Stimulated activated CD8-positive, alpha-beta memory T cell treated with anti-CD3 and anti-CD28 coated beads, Interleukin-7, amount 100 ng/mL, for 1 hour (primary cell): ENCODE data around the gene PDS5B.
"Not testable (repeated sequence)": the region's sequence is repeated elsewhere in the genome, so short reads cannot be mapped to it uniquely, and the experiment has no call there.

ENCODE experiments used
- DNase-seq, 2 donors: peaks; one replicate each; pipeline ENCODE4 v3.0.0-alpha.2; 2020; ENCODE audit warnings: low read depth in 2 of 2

The PDS5B gene

GRCh38 chr13:32729097-32729496, 142.8 kb downstream of the PDS5B start:
- DNase-seq = not testable (repeated sequence)

GRCh38 chr13:32731074-32731473, 144.8 kb downstream of the PDS5B start:
- no peak for DNase-seq

- no peak for DNase-seq
Observed at GRCh38 chr13:32731576-32731975, 145.3 kb downstream of the PDS5B start.

- DNase-seq = no peak
Observed at GRCh38 chr13:32733690-32734089, 147.4 kb downstream of the PDS5B start.

DNA sequence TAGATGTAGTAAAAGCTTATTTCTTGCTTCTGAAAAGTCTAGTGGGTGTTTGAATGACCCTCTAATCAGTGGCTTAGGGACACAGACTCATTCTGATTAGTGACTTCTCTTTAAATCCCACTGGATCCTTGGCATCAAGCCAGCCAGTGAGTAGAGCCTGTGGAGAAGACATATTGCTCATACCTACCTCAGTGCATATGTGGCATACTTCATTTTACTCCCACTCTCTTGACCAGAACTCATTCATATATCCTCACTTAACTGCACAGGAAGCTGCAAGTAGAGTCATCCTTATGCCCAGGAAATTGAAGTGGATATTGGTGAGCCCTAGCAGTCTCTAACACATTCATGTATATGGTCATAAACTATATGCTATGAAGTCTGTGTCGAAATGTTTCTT, 148.3 kb downstream of the PDS5B start:
- DNase-seq = no peak

GRCh38 chr13:32735859-32736258, 149.6 kb downstream of the PDS5B start:
- no peak for DNase-seq

GRCh38 chr13:32736648-32737047, 150.4 kb downstream of the PDS5B start:
- DNase-seq = no peak

DNA sequence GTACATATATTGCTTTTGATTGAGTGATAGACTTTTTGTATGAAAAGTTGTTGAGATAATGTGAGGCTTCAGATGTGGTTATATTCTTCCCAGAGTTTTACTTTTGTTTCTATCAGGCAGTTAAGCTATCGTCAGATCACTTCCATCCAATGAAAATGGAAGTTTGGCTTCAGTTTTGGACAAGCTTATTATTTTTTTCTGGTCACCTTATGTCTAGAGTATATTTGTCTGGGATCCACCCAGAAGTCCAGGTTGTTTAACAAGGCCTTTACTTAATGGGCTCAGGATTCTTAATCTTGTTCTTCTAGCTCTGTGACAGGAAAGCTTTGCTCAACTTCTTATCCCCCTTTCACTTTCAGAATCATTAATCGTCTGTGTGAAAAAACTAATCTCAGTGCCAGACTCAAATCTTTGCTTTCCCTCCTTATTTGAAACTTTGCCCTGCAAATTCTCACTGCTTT, 150.9 kb downstream of the PDS5B start:
- no peak for DNase-seq

DNA sequence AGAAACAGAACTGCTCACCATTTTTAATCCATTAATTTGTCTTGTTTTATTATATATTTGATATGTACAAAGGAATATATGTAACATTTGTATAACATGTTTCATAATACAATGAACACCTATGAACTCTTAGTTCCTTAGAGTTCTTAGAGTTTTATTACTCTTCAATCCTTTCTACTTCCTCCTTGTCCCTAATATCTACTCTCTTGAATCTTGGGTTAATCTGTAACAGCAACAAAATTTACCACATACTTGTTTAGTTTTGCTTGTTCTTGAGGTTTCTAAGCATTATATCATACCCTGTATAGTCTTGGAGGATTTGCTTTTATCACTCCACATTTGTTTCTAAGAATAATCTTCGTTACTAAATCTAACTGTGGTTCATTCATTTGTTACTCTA, 151.4 kb downstream of the PDS5B start:
- no peak for DNase-seq

- no peak for DNase-seq
Observed at GRCh38 chr13:32745509-32745908, 159.3 kb downstream of the PDS5B start.

GRCh38 chr13:32746474-32746873, 160.2 kb downstream of the PDS5B start:
- DNase-seq = no peak

DNA sequence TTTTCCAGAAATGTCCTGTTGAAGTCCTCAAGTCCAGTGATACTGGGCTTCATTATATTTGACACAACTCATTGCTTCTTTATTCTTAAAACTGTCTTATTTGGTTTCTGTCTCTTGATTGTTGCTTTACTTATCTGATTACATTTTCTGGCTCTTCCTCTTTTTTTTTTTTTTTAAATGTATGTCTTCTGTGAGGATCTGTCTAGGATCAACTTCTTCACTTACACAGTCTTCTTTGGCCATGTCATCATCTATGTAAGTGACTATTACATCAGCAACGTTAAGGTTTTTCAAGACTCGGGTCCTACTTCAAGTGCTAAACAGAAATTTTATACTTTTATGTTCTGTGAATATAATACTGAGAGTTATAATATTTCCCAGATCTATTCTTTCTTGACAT, 162.1 kb downstream of the PDS5B start:
- no peak for DNase-seq

GRCh38 chr13:32751340-32751739, 165.1 kb downstream of the PDS5B start:
- DNase-seq = no peak

DNA sequence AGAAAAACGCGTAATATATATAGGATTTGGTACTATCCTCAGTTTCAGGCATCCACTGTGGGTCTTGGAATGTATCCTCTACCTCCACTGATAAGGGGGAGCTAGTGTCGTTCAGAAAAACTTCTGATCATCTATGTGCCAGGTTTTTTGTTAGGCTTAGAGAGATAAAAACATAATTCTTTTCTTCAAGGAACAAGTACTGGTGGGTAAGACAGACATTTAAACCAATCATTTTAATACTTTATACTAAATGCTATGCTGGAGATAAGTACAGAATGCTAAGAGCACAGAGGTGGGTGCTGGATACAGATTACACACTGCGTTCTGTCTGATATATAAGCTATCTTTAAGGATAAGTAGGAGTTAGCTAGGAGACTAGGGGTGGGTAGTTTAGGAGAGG, 166.1 kb downstream of the PDS5B start:
- no peak for DNase-seq

DNA sequence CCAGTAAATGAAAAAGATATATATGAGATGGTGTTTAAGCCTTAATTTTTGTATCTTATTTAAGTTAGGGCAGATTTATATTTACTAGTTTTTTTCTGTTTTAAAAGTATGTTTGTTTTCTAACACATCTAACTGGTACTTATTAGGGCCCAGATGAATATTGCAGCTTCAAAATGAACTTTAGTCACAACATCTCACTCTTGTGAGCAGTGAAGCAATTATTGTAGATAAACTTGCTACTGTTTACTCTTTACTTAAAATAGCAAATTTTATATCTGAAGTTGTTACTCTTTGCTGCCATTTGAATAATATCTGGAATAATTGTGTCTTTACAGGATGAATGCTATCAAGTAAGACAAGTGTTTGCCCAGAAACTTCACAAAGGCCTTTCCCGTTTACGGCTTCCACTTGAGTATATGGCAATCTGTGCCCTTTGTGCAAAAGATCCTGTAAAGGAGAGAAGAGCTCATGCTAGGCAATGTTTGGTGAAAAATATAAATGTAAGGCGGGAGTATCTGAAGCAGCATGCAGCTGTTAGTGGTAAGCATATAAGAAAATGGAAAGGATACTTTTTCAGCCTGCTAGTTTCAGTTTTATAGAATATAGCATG, 166.8 kb downstream of the PDS5B start:
- no peak for DNase-seq

DNA sequence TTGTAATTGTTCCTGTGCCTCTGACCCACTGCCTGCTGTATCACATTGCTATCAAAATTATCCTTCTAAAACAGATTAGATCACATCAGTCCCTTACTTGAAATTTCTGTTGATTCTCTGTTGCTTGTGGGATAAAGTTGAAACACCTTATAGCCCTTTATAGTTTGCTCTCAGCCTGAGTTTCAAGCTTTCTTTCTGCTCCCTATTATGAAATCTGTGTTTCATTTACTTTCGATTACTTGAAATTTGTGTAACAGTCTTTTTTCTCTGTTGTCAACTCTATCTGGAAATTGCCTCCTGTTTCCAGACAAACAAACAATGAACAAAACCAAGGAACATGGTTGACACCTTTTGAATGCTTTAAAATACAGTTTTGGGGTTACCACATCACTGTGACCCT, 167.9 kb downstream of the PDS5B start:
- no peak for DNase-seq

DNA sequence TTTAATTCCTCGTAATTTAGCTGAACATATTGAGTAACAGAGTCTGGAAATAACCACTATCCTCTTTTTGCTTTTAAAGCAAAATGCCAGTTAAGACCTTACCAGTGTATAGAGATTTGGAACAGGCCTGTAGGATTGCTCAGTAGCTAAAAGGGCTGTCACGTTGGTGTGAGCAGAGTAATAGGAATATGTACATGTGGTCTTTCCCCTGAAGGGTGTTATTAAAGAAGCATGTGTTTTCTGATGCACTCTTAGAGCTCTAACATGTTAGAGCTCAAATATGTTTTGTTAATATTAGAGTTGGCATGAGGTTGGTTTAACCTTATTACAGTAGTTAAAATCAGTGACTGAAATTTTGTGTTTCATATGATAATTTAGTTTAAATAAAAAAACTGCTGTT, 172.9 kb downstream of the PDS5B start:
- DNase-seq = no peak

GRCh38 chr13:32761472-32761871, 175.2 kb downstream of the PDS5B start:
- DNase-seq = no peak

DNA sequence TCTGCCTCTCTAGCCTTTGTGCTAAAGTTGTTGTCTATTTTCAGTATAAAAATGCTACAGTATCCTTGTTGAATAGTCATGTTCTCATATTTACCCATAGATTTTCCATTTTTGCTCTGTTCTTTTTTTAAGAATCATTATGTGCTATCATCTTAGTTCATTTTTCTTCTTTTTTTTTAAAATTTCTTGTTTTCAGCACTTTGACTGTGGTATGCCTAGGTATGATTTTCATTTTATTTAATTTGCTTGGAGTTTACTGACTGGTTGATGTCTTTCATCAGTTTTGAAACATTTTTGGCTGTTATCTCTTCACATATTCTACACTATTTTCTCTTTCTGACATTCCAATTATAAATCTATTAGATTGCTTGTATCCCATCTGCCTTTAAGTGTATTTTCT, 192.9 kb downstream of the PDS5B start:
- DNase-seq = no peak

- no peak for DNase-seq
Observed at GRCh38 chr13:32781906-32782305, 195.7 kb downstream of the PDS5B start.

GRCh38 chr13:32783067-32783466, 196.8 kb downstream of the PDS5B start:
- DNase-seq = no peak

GRCh38 chr13:32790731-32791130, 204.5 kb downstream of the PDS5B start:
- DNase-seq = no peak

- DNase-seq = no peak
Observed at GRCh38 chr13:32791545-32792172, 205.4 kb downstream of the PDS5B start.

DNA sequence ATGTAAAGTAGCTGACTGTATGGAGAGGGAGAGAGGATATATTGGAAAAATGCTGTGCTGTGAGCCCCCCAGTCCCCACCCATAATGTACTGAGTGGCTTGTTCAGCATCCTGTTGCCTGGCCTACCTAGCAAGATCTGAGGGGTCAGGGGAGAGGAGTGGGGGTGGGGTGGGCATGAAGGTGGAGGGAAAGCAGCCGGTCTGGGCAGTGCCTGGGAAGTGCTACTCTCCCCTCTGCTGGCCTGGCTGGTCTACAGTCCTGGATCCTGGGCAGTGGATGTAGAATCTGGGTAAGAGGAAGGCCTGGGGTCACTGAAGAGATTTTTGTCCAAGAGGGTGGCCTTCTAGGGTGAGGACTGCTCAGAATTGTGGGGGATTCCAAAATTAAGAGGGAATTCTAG, 210.5 kb downstream of the PDS5B start:
- DNase-seq = no peak
